Effector CD8-positive, alpha-beta T cell (primary cell): ENCODE measurements around the gene ECE1.
"Not testable (repeated sequence)": the region's sequence is repeated elsewhere in the genome, so short reads cannot be mapped to it uniquely, and the experiment has no call there.

Source experiments
- DNase-seq: peaks from one replicate; lab custom pipeline; 2025; lab: John Stamatoyannopoulos, UW

Gene ECE1

DNA sequence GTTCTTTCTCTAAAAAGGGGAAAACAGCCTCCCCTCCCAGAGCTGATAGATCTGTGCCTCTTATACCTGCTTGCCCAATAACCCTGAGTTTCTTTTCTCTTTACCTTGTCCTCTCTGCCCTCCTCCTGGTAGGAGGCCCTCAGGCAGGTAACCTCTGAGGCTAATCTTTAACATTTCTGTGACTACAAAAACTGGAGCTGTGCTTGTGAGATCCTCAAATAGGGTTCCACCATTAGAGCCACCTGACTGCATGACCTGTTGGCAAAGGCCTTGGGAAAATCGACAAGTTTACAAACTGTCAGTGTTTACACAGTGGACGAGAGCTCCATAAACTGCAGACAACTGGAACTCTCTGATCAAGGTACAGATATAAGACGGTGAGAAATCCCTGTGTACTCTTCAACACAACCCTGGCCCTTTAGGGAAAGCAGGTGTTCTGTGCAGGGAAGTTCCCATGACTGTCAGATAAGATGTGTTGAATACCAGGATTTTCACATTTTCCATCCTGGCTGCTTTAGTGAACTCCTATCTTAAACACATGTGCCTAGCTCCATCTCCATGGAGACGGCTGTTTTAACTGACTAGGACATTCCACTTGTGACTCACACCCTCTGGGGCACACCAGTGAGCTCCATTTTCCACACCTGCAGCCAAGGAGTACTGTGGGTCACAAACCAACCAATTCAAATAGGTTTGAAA is 38.3 kb downstream of the ECE1 start:
- no peak for DNase-seq

DNA sequence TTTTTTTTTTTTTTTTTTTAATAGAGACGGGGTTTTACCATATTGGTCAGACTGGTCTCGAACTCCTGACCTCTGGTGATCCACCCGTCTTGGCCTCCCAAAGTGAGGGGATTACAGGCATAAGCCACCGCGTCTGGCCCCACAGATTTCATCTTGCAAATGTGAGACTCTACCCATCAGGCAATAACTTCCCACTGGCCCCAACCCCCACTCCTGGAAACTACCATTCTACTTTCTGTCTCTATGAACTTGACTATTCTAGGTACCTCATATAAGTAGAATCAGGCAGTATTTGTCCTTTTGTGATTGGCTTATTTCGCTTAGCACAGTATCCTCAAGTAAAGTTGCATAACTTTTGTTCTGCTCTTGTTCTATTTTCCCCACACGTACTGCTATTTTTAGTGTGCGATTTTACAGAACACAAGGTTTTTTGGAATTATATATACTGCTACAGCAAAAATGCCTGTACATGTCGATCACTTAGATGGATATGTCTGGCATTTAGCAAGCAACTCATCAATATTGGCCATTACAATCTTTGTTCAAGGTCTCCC is 40.2 kb downstream of the ECE1 start:
- DNase-seq, result no peak

- no peak for DNase-seq
These were observed 42.2 kb downstream of the ECE1 start for GRCh38 chr1:21247892-21248715.

DNA sequence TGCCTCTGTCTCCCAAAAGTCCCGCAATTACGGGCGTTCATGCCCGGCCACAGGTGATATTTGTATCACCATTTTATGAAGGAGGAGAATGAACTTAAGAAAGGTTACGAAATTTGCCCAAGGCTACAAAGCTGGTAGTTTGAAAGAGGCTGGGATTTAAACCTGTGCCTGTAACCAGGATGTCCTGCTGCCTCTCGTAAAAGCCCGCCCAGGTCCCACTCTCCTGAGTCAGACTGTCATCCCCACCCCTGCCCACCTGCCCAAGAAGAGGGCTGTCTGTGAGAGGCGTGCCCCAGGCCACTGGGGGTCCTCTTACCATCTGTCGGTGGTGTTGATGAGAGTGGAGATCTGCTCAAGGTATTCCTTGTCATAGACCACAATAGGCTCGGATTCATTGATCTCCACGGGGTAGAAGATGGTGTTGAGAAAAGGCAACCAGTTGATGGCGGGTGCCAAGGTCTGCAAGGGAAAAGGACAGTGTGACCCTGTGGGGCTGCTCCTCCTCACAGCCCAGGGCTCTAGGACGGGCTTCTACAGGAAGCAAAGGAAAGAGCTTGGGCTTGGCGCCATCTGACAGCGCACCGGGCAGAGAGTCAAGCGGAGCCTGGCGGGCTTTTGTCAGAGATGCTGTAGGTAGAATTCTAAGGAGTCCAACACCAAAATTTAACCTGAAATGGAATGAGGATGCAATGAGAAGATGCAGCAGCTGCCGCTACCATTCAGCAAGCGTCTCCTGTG is 43.2 kb downstream of the ECE1 start:
- no peak for DNase-seq

DNA sequence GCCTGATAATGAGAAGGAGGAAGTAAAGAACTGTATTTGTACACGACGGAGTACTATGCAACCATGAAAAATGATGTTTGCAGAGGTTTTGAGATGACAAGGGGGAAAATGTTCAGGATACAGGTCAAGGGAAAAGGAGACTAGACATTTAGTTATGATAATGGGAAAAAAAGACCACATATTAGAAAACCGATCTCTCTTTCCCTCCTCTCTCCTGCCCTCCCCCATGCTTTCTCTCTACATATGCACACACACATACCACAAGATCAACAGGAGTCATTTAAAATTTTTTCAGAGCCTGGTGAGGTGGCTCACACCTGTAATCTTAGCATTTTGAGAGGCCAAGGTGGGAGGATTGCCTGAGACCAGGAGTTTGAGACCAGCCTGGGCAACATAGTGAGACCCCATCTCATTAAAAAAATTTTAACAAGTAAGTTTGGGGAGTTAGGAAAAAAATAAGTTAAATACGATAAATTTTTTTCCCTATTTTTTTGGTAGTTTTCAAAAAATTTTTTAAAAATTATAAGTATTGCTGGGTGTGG is 44.5 kb downstream of the ECE1 start:
- DNase-seq, result no peak

GRCh38 chr1:21244986-21245687 is 45.1 kb downstream of the ECE1 start:
- no peak for DNase-seq

DNA sequence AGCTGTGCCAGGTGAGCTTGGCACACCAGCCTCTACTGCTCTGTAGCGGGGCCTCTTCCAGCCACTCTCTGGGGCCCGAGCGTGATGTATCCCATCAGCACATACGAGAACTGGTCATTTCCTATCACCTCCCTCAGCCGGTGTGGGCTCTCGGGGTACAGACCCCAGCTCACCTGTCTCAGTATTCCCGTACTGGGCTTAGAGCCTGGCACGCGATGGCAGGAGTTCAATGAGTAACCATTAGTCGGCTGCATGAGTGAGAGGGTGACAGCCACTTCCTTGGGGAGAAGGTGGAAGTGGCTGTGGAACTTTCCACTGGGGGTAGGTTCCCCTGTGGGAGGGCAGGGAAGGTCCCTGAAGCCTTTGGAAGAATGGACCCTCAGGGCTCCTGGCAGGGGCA is 46.1 kb downstream of the ECE1 start:
- no peak for DNase-seq

DNA sequence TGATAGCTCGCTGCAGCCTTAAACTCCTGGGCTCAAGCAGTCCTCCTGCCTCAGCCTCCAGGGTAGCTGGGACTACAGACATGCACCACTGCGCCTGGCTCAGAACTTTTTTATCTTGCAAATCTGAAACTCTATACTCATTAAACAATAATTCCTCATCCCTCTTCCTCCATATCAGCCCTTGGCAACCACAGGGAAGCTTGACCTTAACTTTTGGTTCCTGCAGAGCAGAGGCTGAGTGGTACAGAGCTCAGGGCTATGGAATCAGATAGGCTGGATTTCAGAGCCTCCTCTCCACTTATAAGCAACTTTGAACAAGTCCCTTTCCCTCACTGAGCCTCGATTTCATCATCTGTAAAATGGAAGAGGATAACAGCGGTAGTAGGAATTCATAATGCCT is 47.4 kb downstream of the ECE1 start:
- no peak for DNase-seq

DNA sequence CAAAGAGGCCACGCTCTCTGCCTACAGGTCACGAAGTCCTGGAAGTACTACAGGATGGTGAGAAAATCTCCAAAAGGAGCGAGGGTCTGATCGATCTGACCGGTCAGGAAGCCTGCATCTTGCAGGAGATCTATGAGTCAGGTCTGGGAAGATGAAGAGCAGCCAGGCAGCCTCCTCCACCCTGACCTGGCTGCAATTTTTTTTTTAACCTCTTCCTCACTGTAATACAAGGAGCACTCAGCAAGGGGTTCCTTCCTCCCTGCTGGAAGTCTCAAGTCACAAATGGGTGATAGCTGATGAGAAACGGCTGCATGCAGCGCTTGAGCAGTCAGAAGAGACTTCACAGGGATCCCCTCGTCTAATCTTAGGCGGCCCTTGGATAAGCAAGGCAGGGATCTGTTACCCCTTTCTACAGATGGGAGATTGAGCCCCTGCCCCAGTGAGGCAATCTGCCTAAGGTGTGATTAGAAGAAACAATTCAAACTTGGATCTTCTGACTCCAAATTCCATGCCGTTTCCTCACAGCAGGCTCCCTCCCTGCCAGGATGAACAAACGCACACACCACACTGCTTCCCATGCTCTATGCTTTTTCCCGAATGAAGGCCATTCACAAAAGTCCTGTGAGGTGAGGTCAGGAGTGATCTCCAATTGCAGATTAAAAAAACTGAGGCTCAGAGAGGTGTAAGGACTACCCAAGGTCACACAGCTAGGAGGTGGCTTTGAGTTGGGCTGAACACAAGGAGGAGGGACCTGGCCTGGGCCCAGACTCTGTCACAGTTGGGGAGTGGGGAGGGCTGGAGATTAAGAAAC is 48.3 kb downstream of the ECE1 start:
- no peak for DNase-seq

- no peak for DNase-seq
These were observed 49.6 kb downstream of the ECE1 start for GRCh38 chr1:21240706-21241105.

DNA sequence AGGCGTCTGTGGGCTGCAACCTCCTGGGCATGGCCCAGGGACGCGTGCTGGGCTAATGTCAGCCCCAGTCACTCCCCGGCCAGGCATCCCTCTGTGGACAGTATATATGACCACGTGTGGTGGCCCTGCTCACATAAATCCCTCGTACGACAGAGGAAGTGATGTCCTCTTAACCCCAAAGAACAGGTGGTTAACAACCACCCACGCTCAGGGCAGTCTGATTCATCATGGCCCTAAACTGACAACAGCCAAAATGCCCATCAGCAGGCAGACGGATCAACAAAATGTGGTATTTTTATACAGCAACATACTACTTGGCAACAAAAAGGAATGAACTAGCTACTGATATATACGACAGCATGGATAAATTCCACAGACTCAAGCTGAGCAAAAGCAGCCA is 51.0 kb downstream of the ECE1 start:
- DNase-seq, result no peak

DNA sequence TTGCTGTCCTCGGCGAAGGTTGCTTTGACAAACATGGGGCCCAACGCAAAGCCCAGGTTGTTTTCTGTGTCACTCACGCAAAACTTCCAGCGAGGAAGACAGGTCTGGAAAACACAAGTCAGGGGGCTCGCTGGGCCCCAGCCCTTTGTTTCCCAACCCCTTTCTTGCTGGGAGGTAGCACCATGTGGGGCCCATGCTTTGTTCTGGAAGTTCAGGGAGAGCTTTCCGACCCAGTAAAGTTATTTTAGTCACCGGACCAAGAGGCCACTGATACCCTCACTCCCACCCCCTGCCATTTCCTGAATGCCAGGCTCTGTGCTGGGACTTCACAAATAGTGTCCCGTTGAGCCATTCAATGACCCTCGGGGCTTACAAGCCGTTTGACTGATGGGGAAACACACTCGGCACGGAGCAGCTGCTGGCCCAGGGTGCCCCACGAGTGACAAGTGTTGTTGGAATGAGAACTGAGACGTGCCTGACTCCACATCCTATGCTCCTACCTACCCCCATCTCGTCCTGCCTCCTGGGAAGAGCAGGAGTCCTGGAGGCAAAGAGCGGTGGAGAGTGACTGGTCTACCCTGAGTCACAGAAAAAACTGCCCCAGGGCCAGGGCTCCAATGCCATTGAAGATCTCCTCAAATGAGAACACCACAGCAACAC is 52.0 kb downstream of the ECE1 start:
- DNase-seq, result no peak

- DNase-seq, result no peak
These were observed 52.7 kb downstream of the ECE1 start for GRCh38 chr1:21237446-21238088.

GRCh38 chr1:21236178-21236577 is 54.1 kb downstream of the ECE1 start:
- DNase-seq, result no peak

DNA sequence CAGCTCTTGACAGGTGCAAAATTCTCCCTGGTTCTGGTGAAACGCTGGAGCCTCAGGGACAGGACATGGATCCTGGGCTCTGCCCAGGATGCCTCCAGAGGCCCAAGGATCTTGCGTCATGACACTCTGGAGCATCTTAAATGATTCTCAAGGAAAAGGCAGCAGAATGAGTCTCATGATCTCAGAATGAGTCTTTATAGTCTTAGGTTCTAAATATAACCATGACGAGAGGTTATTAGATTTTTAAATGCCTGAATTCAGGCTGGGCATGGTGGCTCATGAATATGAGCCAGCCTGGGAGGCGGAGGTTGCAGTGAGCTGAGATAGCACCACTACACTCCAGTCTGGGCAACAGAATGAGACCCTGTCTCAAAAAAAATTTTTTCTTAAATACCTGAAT is 55.5 kb downstream of the ECE1 start:
- no peak for DNase-seq

- DNase-seq, result no peak
These were observed 56.8 kb downstream of the ECE1 start for GRCh38 chr1:21233490-21233889.

GRCh38 chr1:21232044-21232443 is 58.2 kb downstream of the ECE1 start:
- DNase-seq, result peak; percentile 20

DNA sequence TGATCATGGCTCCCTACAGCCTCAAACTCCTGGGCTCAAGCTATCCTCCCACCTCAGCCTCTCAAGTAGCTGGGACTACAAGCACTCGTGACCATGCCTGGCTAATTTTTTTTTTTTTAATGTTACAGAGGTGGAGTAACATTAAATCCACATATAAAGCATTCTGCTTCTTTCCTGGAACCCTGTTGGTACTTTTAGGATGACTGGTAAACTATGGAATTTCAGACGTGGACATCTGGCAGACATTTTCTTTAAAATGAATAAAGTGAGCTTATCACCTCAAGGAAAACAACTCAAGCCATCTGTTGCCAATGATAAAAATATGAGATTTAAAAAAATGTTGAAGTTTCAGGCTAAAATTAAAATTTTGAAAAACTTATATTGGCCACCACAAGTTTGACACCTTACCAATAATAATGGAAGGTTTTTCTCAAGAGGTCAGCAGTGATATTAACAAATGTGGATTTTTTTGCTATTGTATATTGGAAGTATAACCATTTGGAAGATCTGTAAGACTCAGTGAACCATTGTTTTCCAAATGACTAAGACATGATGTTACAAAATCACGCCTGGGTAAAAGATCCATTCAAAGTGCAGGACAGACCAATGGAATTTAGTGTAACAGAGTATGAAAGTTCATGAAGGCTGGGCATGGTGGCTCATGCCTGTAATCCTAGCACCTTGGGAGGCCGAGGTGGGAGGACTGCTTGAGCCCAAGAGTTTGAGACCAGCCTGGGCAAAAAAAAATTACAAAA is 60.8 kb downstream of the ECE1 start:
- DNase-seq, result no peak

- DNase-seq, result not testable (repeated sequence)
These were observed 62.0 kb downstream of the ECE1 start for GRCh38 chr1:21228224-21228623.
